ENCODE results near the gene HYOU1.
"Not testable (repeated sequence)": the region's sequence is repeated elsewhere in the genome, so short reads cannot be mapped to it uniquely, and the experiment has no call there.

Gene HYOU1

GRCh38 chr11:119018074-119018938, 38.7 kb downstream of the HYOU1 start, which contains the start of the genes RPS25 and TRAPPC4:
Gene RPS25 (minus strand): TSS chr11:119018343. CDS start chr11:119018284, 59 bp downstream.
Gene TRAPPC4 (plus strand): TSS chr11:119018766. CDS start chr11:119018796, 30 bp downstream.
- DNase-seq, result peak; percentile 96

- DNase-seq, result not testable (repeated sequence)
These were observed 39.6 kb downstream of the HYOU1 start for GRCh38 chr11:119017377-119017776.

- DNase-seq, result no peak
These were observed 40.6 kb downstream of the HYOU1 start for GRCh38 chr11:119016216-119017009.

GRCh38 chr11:119015054-119015611, 41.9 kb downstream of the HYOU1 start:
- no peak for DNase-seq

GRCh38 chr11:119014209-119014924, 42.6 kb downstream of the HYOU1 start:
- no peak for DNase-seq

- no peak for DNase-seq
These were observed 44.3 kb downstream of the HYOU1 start for GRCh38 chr11:119012629-119013170.

GRCh38 chr11:119011476-119012053, 45.4 kb downstream of the HYOU1 start:
- DNase-seq, result no peak

GRCh38 chr11:119006656-119007055, 50.3 kb downstream of the HYOU1 start:
- DNase-seq, result no peak

- peak; percentile 73 for DNase-seq
These were observed 56.1 kb downstream of the HYOU1 start for GRCh38 chr11:119000906-119001305.

- peak; percentile 70 for DNase-seq
These were observed 58.2 kb downstream of the HYOU1 start for GRCh38 chr11:118998822-118999221.

- no peak for DNase-seq
These were observed 58.7 kb downstream of the HYOU1 start for GRCh38 chr11:118998388-118998717.

GRCh38 chr11:118997627-118998387, 59.2 kb downstream of the HYOU1 start, which contains the start of gene CENATAC:
Gene CENATAC (plus strand): TSS chr11:118998138. CDS start chr11:118998198, 60 bp downstream.
- DNase-seq, result peak; percentile 85

- DNase-seq, result peak; percentile 53
These were observed 59.9 kb downstream of the HYOU1 start for GRCh38 chr11:118996926-118997626.

Data from fibroblast of skin of right biceps (primary cell).